Astrocyte of the cerebellum (primary cell): ENCODE data around the gene ELL.

Source experiments
- DNase-seq: peaks from one replicate; pipeline ENCODE4 v3.0.0-alpha.2; 2011; ENCODE audit warnings: low read depth
- H3K4me3 ChIP-seq: 2 replicates; pipeline ENCODE4 v1.5.1; 2011; ENCODE audit warnings: mild to moderate bottlenecking, low read depth, low read length, moderate library complexity
- CTCF ChIP-seq: IDR thresholded peaks from 2 replicates; pipeline ENCODE4 v1.5.1; 2012; ENCODE audit warnings: low read length, low read depth, moderate library complexity, mild to moderate bottlenecking; ENCODE audit errors: missing control alignments
- in situ Hi-C: cut with HindIII; loops from 2 replicates; pipeline ENCODE4 v1.10.0; 2017; ENCODE audit warnings: low sequenced_read_pairs

Gene ELL

GRCh38 chr19:18481505-18482222, 40.2 kb downstream of the ELL start:
- DNase-seq: no peak
- H3K4me3 ChIP-seq: no peak overlapping the region
- in situ Hi-C loops: loop anchor here (25.0 kb wide), 1 partner anchor 381 kb away; no protein-coding TSS in a partner anchor
- no peak for TF ChIP-seq CTCF

GRCh38 chr19:18480006-18480691, 41.7 kb downstream of the ELL start:
- in situ Hi-C loops: loop anchor here (25.0 kb wide), 1 partner anchor 382 kb away; no protein-coding TSS in a partner anchor
- no peak for TF ChIP-seq CTCF
- H3K4me3 ChIP-seq: no peak overlapping the region
- no peak for DNase-seq

GRCh38 chr19:18478545-18479311, 43.1 kb downstream of the ELL start:
- TF ChIP-seq CTCF: no peak
- DNase-seq: no peak
- no peak overlapping the region for H3K4me3 ChIP-seq
- in situ Hi-C loops: loop anchor here (25.0 kb wide), 1 partner anchor 384 kb away; no protein-coding TSS in a partner anchor

- no peak overlapping the region for H3K4me3 ChIP-seq
- TF ChIP-seq CTCF: no peak
- in situ Hi-C loops: loop anchor here (25.0 kb wide), 1 partner anchor 384 kb away; no protein-coding TSS in a partner anchor
- no peak for DNase-seq
These were observed 43.9 kb downstream of the ELL start for GRCh38 chr19:18477974-18478373.

- TF ChIP-seq CTCF: peak; percentile 23
- no peak overlapping the region for H3K4me3 ChIP-seq
- DNase-seq: no peak
- in situ Hi-C loops: loop anchor here (25.0 kb wide), 1 partner anchor 385 kb away; no protein-coding TSS in a partner anchor
These were observed 44.7 kb downstream of the ELL start for GRCh38 chr19:18477042-18477779.
